ENCODE data around the gene TBX10. TPM values are rescaled to one million over a fixed set of nuclear protein-coding genes. Genes with fewer than 3 reads are reported as not detected.

The TBX10 gene
- total RNA-seq, 3 donors from 2014 or later (not counting 1 experiment from before 2014, with no cell fraction given): not detected

DNA sequence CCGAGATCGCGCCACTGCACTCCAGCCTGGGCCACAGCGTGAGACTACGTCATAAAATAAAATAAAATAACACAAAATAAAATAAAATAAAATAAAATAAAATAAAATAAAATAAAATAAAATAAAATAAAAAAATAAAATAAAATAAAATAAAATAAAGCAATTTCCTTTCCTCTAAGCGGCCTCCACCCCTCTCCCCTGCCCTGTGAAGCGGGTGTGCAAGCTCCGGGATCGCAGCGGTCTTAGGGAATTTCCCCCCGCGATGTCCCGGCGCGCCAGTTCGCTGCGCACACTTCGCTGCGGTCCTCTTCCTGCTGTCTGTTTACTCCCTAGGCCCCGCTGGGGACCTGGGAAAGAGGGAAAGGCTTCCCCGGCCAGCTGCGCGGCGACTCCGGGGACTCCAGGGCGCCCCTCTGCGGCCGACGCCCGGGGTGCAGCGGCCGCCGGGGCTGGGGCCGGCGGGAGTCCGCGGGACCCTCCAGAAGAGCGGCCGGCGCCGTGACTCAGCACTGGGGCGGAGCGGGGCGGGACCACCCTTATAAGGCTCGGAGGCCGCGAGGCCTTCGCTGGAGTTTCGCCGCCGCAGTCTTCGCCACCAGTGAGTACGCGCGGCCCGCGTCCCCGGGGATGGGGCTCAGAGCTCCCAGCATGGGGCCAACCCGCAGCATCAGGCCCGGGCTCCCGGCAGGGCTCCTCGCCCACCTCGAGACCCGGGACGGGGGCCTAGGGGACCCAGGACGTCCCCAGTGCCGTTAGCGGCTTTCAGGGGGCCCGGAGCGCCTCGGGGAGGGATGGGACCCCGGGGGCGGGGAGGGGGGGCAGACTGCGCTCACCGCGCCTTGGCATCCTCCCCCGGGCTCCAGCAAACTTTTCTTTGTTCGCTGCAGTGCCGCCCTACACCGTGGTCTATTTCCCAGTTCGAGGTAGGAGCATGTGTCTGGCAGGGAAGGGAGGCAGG, 56.0 kb downstream of the TBX10 start, which contains the start of gene GSTP1:
Gene GSTP1, plus strand, starts transcription at position 566 of the 958 bp plus-strand sequence. Its CDS starts 32 bp downstream, at position 598.
- Mint-ChIP-seq H3K27me3 (ENCODE audit: low read depth in 2 of 2) (no peaks in the 10 kb centered on the region), H3K36me3 (no peaks in the 10 kb centered on the region), H3K4me3 (peak within 1 kb of the TSS; percentile 87), H3K4me1 (peaks cover 51 to 74% of the 10 kb centered on the region in 2 donors), H3K9me3 (no peaks in the 10 kb centered on the region), H3K27ac (peak within 1 kb of the TSS; percentile 84 to 88)
- intact Hi-C loops (cut with micrococcal nuclease): loop anchor here (2.0 to 5.0 kb wide), 3 partner anchors 17 to 74 kb away; no protein-coding TSS in a partner anchor
- H3K36me3 ChIP-seq (ENCODE audit: control insufficient read depth, insufficient read depth, low read length): no peaks in the 10 kb centered on the region
- no peaks in the 10 kb centered on the region for H3K9me3 ChIP-seq (ENCODE audit: control insufficient read depth, insufficient read depth, low read length)
- ATAC-seq: peak; percentile 87 to 93 (median 88)
- peaks cover 59% of the 10 kb centered on the region for H3K4me1 ChIP-seq (ENCODE audit: control insufficient read depth, insufficient read depth, low read length)
- WGBS (ENCODE audit: insufficient coverage): under 1% methylated on average over 76 of the region's 81 CpGs
- H3K27ac ChIP-seq (ENCODE audit: low read length): peak within 1 kb of the TSS; percentile 80
- H3K27me3 ChIP-seq (ENCODE audit: control insufficient read depth, insufficient read depth, low read length): no peaks in the 10 kb centered on the region
- TF ChIP-seq, protein P1, sequence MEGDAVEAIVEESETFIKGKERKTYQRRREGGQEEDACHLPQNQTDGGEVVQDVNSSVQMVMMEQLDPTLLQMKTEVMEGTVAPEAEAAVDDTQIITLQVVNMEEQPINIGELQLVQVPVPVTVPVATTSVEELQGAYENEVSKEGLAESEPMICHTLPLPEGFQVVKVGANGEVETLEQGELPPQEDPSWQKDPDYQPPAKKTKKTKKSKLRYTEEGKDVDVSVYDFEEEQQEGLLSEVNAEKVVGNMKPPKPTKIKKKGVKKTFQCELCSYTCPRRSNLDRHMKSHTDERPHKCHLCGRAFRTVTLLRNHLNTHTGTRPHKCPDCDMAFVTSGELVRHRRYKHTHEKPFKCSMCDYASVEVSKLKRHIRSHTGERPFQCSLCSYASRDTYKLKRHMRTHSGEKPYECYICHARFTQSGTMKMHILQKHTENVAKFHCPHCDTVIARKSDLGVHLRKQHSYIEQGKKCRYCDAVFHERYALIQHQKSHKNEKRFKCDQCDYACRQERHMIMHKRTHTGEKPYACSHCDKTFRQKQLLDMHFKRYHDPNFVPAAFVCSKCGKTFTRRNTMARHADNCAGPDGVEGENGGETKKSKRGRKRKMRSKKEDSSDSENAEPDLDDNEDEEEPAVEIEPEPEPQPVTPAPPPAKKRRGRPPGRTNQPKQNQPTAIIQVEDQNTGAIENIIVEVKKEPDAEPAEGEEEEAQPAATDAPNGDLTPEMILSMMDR (IDR thresholded peaks at IDR 0.05): peak; percentile 61
- DNase-seq: peak; percentile 86 to 87
- peak within 1 kb of the TSS; percentile 66 for H3K4me3 ChIP-seq (ENCODE audit: low read length)

DNA sequence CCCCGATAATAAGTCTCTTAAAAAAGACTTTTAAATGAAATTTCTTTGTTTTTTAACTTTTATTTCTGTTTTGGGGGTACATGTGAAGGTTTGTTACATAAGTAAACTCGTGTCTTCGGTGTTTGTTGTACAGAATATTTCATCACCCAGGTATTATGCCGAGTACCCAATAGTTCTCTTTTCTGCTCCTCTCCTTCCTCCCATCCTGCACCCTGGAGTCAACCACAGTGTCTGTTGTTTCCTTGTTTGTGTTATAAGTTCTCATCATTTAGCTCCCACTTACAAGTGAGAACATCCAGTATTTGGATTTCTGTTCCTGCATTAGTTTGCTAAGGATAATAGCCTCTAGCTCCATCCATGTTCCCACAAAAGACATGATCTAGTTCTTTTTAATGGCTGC, 57.6 kb downstream of the TBX10 start:
- Histone ChIP-seq H3K4me1 (ENCODE audit: control insufficient read depth, insufficient read depth, low read length) (peaks cover 59% of the 10 kb centered on the region), H3K9me3 (ENCODE audit: control insufficient read depth, insufficient read depth, low read length) (no peaks in the 10 kb centered on the region), H3K4me3 (ENCODE audit: low read length) (no peak overlapping the region), H3K27ac (ENCODE audit: low read length) (no peak overlapping the region), H3K36me3 (ENCODE audit: control insufficient read depth, insufficient read depth, low read length) (no peaks in the 10 kb centered on the region), H3K27me3 (ENCODE audit: control insufficient read depth, insufficient read depth, low read length) (no peaks in the 10 kb centered on the region)
- ATAC-seq (no peak), DNase-seq (no peak)
- TF ChIP-seq, protein P1 (IDR thresholded peaks at IDR 0.05): no peak
- intact Hi-C loops (cut with micrococcal nuclease): loop anchor here (2.0 to 5.0 kb wide), 3 partner anchors 19 to 75 kb away; no protein-coding TSS in a partner anchor
- H3K27ac Mint-ChIP-seq: peak overlapping the region; percentile 84 to 88
- peak overlapping the region; percentile 87 for H3K4me3 Mint-ChIP-seq
- no peaks in the 10 kb centered on the region for H3K27me3 Mint-ChIP-seq (ENCODE audit: low read depth in 2 of 2)
- H3K36me3 Mint-ChIP-seq: no peaks in the 10 kb centered on the region
- no peaks in the 10 kb centered on the region for H3K9me3 Mint-ChIP-seq
- peaks cover 51 to 69% of the 10 kb centered on the region in 2 donors for H3K4me1 Mint-ChIP-seq
- WGBS (ENCODE audit: insufficient coverage): 74% methylated on average over 4 of the region's 4 CpGs

DNA sequence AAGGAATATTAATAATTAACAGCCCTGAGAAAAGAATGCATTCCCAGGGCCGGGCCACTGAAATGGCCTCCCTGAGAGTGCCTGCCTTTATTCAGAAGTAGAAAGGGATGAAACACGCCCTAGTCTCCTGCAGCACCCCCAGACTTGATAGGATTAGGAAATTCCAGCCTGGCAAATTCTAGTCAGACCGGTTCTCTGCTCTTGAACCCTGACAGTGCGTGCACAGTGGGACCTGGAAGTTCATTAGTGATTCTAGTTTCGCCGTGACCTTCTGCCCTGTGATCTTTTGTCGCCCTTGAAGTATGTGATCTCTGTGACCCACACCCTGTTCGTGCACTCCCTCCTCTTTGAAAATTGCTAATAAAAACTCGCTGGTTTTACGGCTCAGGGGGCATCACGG, 58.1 kb downstream of the TBX10 start:
- H3K4me1 Mint-ChIP-seq: peaks cover 47 to 63% of the 10 kb centered on the region in 2 donors
- no peak overlapping the region for H3K27ac ChIP-seq (ENCODE audit: low read length)
- H3K27me3 Mint-ChIP-seq (ENCODE audit: low read depth in 2 of 2): peaks cover 0 to 4% of the 10 kb centered on the region in 2 donors
- H3K4me3 Mint-ChIP-seq: no peak overlapping the region
- TF ChIP-seq, protein P1 (IDR thresholded peaks at IDR 0.05): no peak
- H3K36me3 Mint-ChIP-seq: no peaks in the 10 kb centered on the region
- H3K27me3 ChIP-seq (ENCODE audit: control insufficient read depth, insufficient read depth, low read length): no peaks in the 10 kb centered on the region
- no peaks in the 10 kb centered on the region for H3K9me3 ChIP-seq (ENCODE audit: control insufficient read depth, insufficient read depth, low read length)
- no peaks in the 10 kb centered on the region for H3K36me3 ChIP-seq (ENCODE audit: control insufficient read depth, insufficient read depth, low read length)
- H3K4me3 ChIP-seq (ENCODE audit: low read length): no peak overlapping the region
- no peaks in the 10 kb centered on the region for H3K9me3 Mint-ChIP-seq
- intact Hi-C loops (cut with micrococcal nuclease): loop anchor here (5.0 kb wide), 1 partner anchor 76 kb away; no protein-coding TSS in a partner anchor
- ATAC-seq (no peak), DNase-seq (no peak)
- WGBS (ENCODE audit: insufficient coverage): 95% methylated on average over 11 of the region's 11 CpGs
- peaks cover 54% of the 10 kb centered on the region for H3K4me1 ChIP-seq (ENCODE audit: control insufficient read depth, insufficient read depth, low read length)
- peak overlapping the region in 1 of 2 donors; percentile 88 for H3K27ac Mint-ChIP-seq

Other genes starting within 250 kb of the TBX10 start
- gene RAD9A, start 247.8 kb downstream of the TBX10 start, total RNA-seq: 10 to 100 TPM; 30.2 to 47.1 (median 37.3) TPM
- gene PPP1CA, start 237.9 kb downstream of the TBX10 start, total RNA-seq: 100 to 1,000 TPM; 222 to 245 (median 233) TPM
- 100 to 1,000 TPM; 314 to 359 (median 342) TPM for gene TBC1D10C, start 235.7 kb downstream of the TBX10 start, total RNA-seq
- gene CARNS1, start 224.1 kb downstream of the TBX10 start, total RNA-seq: 10 to 100 TPM; 25.0 to 29.0 (median 25.0) TPM
- 10 to 100 TPM; 81.0 to 89.6 (median 84.6) TPM for gene RPS6KB2, start 211.3 kb downstream of the TBX10 start, total RNA-seq
- 100 to 1,000 TPM; 240 to 301 (median 269) TPM for gene PTPRCAP, start 202.1 kb downstream of the TBX10 start, total RNA-seq
- gene CORO1B, start 196.3 kb downstream of the TBX10 start, total RNA-seq: 10 to 100 TPM in 2 of 3 donors, 1 to 10 TPM in 1; 9.7 to 16.2 (median 15.0) TPM
- under 1 TPM in 1 of 3 donors, not detected in 2; 0.25 TPM for gene GPR152, start 187.0 kb downstream of the TBX10 start, total RNA-seq
- gene CABP4, start 184.4 kb downstream of the TBX10 start, total RNA-seq: 10 to 100 TPM; 12.9 to 22.8 (median 21.3) TPM
- 10 to 100 TPM; 57.8 to 65.7 (median 61.2) TPM for gene TMEM134, start 170.5 kb downstream of the TBX10 start, total RNA-seq
- 100 to 1,000 TPM in 1 of 3 donors, 10 to 100 TPM in 2; 93.3 to 113 (median 98.1) TPM for gene AIP, start 156.7 kb downstream of the TBX10 start, total RNA-seq
- 100 to 1,000 TPM in 2 of 3 donors, 10 to 100 TPM in 1; 99.9 to 135 (median 123) TPM for gene PITPNM1, start 134.4 kb downstream of the TBX10 start, total RNA-seq
- 10 to 100 TPM; 57.9 to 67.7 (median 65.5) TPM for gene CDK2AP2, start 131.6 kb downstream of the TBX10 start, total RNA-seq
- gene CABP2, start 116.3 kb downstream of the TBX10 start, total RNA-seq: not detected
- gene GSTP1, start 56.0 kb downstream of the TBX10 start, total RNA-seq: 100 to 1,000 TPM; 172 to 218 (median 212) TPM
- 100 to 1,000 TPM; 346 to 393 (median 360) TPM for gene NDUFV1, start 32.8 kb downstream of the TBX10 start, total RNA-seq
- 1 to 10 TPM; 1.7 to 5.2 (median 4.1) TPM for gene NUDT8, start 9.8 kb downstream of the TBX10 start, total RNA-seq
- gene ACY3, start 11.0 kb upstream of the TBX10 start, total RNA-seq: 1 to 10 TPM in 1 of 3 donors, under 1 TPM in 1, not detected in 1; 0.96 to 1.1 TPM
- gene ALDH3B2, start 34.9 kb upstream of the TBX10 start, total RNA-seq: not detected

Measured in natural killer cell (primary cell).